Myocyte (in vitro differentiated cells): ENCODE results near the gene KRT73. TPM values are rescaled to one million over a fixed set of nuclear protein-coding genes. Genes with fewer than 3 reads are reported as not detected.

Experiments
- DNase-seq: peaks from one replicate; pipeline ENCODE4 v3.0.0-alpha.2; 2012; ENCODE audit warnings: low read depth
- total RNA-seq: library from RNA; depleted of rRNA; stranded (reverse); fragments of >200 nt; gene quantifications from 2 replicates; pipeline ENCODE4 v1.2.3, GENCODE V29; 2014

KRT73 gene
- total RNA-seq, 1 donor from 2014 or later, result not detected

DNA sequence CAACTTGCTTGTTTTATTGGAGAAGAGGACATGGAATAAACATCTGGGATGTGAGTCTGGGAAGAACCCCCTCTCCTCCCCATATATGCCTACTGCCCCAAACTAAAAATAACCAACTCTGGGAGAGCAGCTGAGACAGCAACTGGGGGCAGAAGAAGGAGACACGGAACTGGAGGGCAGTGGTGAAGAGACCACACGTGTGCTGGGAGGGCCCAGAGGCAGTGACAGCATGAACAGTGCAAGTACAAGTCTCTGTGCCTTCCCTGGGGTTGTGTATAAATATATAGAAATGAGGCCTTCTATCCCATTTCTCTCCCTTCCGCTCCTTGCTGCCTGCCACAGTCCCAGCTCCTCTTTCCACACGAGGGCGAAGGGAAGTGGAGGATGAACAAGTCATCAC is 4.0 kb upstream of the KRT73 start:
- peak; percentile 9 for DNase-seq

DNA sequence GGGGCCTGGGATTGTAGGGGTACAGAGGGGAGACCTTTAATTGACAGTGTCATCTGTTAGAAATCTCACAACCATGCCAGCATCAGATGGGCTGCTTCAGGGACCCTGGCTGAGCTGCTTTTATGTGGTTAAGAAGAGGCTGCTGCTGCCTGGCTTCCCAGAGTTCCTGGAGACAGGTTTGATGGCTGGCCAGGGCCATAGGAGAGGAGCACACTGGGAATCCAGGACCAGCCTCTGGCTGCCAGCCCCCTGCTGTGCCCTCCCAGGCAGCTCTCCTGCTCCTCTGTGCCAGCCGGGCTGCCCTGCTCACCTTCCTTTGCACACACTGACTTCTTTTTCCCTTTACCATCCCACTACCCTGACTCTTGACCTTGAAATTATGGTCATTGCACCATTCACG is 507 bp upstream of the KRT73 start:
- DNase-seq, result no peak

DNA sequence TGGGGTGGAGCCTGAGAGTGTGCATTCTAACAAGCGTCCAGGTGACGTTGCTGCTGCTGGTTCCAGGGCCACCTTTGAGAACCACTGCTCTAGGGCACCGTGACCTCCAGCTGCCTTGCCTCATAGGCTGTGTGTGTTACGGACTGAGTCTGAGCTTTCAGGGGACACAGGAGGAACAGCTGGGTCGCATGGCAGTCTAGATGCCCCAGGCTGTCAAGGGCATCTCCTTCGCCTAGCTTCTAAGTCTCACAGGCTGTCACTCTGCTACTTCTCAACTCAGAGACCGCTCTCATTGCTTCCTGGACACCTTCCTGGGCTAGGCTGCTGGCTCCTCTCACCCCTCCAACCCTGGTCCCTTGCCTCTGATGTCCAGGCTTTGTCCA is 965 bp downstream of the KRT73 start:
- no peak for DNase-seq

DNA sequence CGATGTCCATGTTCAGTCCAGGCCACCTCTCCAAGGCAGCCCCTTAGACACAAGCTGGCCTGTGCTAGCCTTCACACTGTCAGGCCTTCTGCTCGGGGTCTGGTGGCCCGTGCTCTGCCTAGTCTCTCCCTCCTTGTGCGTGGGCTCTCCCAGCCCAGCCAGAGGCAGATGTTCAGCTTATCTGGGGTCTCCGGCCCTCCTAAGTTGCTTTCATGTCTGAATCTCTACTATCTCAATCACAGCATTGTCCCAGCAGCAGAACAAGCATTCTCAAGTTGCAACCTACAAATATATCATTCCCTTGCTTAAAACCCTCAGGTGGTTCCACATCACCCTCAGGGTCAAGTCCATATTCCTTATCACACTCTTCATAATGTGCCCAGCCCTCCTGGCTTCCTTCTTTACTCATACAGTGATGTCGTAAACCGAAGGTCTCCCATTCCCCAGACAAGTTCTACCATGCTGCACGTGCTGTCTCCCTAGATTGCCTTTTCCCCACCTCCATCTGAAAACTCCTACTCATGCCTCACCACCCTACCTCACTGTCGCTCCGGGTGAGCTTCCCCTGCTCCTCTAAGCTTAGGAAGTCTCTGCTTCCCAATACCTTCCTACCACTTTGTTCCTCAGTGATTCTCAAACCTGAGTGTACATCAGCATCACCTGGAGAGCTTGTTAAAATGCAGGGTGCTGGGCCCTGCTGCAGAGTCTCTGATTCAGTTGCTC is 1.5 kb downstream of the KRT73 start:
- DNase-seq, result no peak

DNA sequence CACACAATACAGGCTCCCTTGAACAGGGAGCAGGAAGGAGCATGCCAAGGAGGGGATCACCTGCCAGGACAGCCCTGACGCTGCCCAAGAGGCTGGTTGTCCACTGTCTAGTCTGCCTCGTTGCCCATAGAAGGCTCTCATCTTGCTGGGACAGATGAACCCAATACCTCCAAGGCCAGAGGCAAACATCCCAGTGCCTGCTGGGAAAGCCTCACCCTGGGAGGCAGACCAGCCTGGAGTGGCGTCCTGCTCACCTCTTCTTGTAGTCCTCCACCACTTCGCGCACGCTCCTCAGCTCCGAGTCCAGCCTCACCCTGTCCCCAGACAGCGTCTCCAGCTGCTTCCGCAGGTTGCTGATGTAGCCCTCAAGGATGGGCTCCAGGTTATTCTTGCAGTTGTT is 2.4 kb downstream of the KRT73 start:
- no peak for DNase-seq

DNA sequence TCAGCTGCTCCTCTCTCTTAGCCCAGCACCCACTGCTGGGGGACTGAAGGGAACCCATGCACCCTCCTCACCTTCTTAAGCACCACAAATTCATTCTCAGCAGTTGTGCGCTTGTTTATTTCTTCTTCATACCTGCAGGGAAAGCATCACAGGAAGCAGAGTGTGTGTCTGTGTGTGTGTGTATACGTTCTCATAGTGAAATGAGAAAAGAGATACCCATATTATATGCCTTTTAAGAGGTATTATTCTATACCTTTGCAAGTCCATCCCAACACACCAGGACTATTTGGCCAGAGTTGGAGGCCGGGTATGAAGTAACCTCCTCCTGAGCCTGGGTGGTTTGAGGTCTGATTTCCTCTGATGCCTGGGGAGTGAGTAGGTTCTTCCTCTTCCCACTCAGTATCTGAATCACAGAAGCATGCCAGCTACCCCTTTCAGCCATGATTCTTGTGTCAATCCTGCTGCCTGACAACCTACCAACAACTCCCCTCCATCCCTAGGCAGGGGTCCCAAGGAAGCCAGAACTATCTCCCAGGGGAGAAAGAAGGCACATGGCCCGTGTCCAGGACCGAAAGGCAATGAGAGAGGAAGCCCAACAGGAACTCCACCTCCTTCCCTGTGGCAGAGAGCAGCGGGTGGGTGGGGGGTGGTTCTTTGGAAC is 3.0 kb downstream of the KRT73 start:
- no peak for DNase-seq

DNA sequence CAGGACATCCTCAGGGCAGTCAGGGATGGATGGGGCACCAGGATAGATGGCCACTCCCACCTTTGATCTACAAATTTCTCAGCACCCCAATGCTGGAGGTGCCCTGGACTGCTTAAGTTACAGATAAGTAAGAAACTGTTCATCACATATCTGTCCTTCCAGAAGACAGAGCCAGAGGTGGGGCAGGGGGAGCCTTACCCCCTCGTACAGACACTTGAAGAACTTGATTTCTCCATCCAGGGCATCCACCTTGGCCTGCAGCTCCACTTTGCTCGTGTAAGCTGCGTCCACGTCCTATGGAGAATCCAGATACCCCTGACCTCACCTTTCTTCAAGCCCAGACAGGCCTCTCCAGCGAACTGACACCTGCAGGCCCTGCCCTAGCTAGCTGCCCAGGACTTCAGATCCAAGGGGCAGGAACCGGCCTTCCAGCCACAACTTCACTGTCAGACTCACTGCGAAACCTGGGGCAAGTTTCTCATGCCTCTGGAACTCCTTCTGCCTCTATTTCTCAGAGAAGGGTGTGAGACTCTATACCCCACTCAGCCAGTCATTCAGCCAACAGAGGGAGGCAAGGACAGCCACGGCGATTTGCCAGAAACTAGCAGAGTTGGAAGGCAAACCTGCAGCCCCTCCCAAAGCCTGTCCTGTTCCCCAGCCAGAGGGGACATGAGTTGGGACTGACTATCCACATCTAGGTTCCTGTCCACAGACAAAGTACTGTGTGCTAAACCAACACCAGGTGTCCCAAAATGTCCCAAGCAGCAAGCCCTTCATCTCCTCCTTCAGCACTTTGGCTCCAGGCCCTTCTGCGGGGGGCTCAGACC is 3.8 kb downstream of the KRT73 start:
- DNase-seq, result no peak

DNA sequence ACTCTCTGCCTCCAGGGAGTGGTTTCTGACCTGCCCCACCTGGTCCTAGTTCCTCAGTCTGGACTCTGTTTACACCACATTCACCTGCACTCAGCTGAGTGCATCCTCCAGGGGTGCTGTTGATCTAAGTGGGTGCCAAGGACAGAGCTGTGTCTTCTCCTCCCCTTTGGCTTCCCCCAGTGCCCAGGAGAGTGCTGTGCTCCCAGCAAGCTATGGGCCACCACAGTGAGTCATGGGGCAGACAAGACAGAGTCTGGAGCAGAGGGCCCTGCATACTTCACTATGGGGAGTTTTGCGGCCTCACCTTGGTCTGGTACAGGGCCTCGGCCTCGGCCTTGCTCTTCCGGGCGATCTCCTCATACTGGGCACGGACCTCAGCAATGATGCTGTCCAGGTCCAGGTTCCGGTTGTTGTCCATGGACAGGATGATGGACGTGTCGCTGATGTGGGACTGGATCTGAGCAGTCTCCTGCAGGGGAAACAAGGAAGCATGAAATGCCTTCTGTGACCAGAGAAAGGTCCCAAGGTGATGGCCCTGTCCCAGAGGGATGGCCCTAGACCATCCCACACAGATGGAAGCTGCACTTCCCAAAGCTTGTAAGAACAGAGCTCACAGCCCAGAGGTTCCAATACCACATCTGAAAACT is 4.9 kb downstream of the KRT73 start:
- DNase-seq, result no peak

DNA sequence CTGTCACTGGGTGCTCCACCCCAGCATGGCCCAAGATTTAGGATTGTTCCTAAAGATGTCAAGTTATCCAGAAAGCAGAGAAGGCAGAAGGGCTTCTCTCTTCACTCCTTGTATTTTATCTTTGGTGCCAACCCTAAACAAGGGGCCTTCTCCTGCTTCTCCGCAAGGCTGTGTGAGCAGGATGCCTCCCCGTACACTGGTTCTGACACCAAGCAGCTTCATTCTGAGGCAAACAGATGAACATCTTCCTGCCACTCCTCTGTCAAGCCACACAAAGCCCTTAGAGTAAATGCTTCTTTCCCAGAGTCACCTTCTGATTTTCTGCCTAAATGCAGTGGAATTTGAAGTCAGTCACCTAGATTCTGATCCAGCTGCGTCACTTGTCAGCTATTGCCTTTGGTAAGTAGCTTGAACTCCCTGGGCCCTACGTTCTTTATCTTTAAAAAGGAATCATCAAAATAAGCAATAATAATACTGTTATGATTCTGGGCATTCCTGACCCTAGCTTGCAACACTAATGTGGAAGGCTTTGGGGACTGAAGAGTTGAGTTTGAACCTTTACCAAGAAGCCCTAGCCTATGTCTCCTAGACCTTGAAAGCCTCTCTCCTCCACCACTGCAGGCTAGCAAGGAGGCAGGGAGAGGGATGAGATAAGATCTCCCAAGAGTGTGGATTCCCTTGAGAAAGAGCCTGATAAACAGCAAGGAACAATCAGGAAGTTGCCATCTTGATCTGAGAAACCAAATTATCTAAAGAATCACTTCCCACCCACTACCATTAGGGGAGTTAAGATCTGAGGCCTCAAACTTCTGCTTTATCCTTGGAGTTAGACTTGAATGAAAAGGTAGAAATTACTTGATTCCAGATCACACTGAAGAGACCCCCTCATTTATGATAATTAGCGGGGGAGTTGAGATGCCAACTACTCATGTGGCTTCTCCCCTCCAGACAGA is 5.7 kb downstream of the KRT73 start:
- DNase-seq, result no peak

DNA sequence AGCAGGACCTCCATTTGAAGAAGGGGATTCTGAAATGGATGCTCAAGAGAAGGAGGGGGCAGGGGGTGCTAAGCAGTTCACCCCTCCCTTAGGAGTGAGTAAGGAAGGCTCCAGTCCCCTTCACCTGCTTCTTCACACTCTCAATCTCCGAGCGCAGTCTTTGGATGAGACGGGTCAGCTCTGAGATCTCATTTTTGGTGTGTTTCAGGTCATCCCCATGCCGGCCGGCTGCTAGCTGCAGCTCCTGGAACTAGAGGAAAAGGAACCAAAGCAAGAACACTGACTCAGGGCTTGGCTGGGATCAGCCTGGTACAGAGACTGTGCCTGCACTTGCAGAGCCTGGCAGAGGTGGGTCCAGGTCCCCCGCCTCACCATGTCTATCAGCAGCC is 7.3 kb downstream of the KRT73 start:
- DNase-seq, result no peak

DNA sequence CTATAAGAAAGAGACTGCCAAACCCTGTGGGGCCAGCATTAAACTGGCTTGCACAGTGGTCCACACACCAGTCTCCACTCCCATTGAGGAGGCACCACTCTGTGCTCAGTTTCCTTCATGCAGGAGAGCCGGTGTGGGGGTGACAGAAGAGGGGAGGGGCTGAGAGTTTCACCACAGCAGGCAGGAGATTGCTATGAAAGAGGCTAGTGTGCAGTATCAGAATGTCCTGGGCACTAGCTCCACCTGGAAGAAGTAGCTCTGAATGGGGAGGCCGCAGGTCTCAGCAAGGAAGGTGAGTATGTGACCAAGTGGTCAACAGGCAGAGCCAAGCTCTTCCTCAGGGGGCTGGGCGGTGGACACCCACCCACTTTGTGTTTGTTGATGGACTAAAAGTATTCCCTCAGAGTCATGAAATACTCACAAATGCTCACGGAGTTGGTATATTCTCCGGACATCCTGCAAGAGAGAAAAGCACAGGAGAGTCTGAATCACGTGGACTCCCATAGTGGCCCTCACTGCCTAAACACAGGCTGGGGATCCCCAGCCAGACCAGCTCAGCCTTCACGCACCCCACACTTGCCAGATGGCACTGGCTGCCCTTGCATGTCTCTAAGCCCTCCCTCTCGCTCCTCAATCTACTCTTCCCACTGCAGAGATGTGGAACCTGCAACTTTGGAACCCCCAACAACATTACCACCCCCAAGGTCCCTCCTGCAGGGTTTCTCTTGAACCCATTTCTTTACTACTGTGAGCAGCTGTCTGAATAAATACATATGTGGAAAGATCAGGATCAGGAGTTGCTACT is 9.3 kb downstream of the KRT73 start:
- no peak for DNase-seq

DNA sequence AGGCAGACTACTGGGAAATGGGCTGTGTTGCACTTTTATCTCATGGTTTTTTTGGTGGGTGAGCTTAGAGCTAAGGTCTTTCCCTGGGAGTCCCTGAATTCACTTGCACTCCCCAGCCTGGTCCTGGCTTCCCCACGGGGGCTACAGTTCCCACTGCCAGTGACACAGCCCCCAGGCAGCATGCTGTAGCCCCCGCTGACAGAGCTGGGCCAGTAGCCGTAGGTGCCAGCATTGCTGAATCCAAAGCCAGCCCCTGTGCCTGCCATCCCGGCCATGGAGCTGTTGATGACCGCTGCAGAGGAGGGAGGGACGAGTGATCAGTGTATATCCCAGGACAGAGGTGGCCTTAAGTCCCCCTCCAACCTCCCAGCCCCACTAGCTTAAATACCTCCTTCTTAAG is 10.2 kb downstream of the KRT73 start:
- DNase-seq, result no peak

DNA sequence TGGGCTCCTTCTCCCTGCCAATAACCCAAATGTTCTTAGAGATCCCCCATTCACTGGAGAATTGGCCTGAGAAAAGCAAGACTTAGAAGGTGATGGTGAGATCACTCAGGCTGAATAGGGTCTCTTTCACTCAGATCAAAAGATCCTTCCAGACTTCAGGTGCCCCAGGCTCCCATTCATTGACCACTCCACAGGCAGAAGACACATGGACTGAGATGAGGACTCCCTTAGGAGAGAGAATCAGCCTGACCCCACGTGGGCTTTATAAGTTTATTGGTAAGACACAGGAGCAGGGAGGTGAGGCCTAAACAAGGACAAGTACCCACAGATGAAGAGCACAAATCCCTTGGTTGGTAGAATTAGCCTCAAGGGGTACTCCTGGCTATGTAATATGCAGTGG is 11.0 kb downstream of the KRT73 start:
- DNase-seq, result no peak

DNA sequence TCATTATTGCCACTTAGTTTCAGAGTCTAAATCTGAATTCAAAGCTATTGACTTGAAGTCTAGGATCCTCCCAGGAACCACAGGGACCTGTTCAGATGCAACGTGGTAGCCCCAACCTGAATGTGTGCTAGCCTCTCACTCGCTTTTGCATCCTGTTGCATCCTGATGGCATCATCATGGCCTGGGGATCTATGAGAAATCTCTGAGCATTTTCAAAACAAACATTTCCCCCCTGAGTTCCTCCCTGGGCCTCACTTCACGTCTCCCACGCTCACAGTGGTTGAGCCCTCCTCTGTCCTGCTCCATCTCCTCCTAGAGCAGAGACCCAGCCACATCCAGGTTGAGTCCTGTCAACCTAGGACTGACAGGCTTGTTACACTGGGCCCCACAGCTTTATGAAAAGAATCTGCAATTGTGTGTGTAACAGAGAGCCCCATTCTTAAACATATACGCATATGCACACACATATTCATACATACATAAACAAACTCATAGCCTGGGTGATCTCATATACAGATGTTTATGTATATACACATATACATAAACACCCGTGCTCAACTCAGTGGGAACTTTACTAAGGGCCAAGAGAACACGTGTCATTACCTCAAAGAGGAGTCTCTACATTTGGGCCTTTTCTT is 11.7 kb downstream of the KRT73 start:
- no peak for DNase-seq

DNA sequence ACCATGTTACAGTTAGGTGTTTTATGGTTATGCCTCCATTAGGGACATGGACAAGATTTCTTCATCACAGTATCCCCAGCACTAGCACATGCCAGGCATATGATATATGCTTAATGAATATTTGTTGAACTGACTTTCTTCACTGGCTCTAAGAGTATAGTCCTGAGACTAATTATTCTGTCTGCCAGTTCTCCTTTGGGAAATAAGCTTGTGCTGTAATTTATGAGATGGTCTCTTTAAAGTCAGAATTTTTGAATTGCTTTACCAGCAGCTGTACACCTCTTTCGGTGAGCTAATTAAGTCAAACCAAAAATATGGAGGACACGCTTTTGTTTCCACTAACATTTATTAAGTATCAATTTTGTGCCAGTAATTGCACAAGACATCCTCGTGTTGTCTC is 12.3 kb downstream of the KRT73 start:
- no peak for DNase-seq

DNA sequence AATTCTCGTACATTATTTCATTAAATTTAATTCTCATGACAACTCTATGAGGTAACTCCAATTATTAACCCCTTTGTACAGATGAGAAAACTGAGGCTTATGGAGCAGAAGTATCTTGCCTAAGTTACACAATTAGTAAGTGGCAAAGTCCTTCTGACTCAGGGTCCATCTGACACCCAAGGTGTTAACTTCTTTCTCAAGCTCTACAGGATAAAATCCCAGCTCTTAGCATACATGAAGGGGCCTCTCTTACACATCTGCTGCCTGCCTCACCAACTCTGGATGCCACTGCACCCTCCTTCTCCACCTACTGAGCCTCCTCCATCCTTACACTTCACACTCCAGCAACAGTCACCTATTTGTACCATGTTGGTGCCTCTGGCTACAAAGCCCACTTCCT is 12.8 kb downstream of the KRT73 start:
- DNase-seq, result no peak

DNA sequence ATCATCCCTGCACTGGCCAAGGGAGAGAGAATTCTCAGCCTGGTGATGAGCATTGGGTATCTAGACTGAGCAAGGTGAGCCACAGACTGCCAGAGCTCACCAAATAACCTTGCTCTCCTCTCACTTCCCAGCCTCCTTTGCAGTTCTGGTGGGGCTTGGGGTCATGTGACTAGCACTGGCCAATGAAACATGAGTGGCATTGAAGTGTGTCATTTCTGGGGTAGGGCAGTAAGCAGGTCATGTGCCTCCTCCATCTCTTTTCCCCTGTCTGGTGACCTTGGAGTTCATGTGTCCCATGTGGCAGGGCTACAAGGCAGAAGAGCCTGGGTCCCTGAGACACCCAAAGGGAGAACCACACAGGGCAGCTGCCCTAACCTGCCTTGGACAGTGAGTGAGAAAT is 13.5 kb downstream of the KRT73 start:
- no peak for DNase-seq

DNA sequence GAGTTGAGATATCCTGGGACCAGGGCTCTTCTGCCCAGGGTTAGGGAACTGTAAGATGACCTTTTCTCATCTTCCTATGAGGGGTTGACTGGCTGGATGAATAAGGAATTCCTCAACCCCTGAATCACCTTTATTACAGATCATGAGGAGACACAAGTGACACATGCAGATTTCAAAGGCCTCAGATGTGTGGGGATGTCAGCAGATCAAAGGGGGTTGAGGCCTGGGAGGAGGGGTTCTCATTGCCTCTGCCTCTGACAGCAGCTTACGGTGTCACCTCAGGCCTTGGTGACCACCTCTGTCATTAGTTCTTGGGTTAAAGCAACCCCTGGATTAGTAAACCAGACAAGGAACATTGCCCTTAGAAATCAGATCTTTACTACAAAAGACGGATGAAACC is 15.0 kb downstream of the KRT73 start:
- no peak for DNase-seq

DNA sequence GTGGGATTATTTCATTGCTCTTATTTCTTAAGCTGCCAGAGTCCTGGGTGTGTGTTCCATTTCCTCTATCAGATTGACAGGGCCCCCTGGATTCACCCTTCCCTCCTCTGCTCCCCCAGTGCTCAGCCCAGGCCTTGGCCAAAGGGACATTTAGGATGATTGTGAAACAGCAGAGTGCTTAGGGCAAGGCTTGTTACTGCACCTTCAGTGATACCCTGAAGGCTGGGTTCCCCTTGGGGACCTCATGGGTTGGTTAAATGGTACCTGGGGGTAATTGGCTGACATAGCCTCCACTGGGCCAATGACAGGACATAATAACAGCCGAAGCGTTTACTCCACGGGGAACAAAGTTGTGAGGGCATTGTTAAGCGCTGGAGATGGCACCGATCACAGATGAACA is 15.8 kb downstream of the KRT73 start:
- DNase-seq, result no peak
